SH-SY5Y (cell line): ENCODE data around the gene FFAR1.

Experiments used
- GATA2 ChIP-seq: IDR thresholded peaks from 2 replicates; pipeline ENCODE4 v1.6.1; 2011; ENCODE audit warnings: mild to moderate bottlenecking, low read depth, low read length
- GATA3 ChIP-seq: IDR thresholded peaks from 2 replicates; pipeline ENCODE4 v1.6.1; 2011; ENCODE audit warnings: low read depth, mild to moderate bottlenecking, low read length, moderate library complexity

GRCh38 chr19:35377656-35378055 lies 30.0 kb downstream of the FFAR1 start:
- TF ChIP-seq GATA3 (no peak), GATA2 (no peak)
